HEK293 (cell line): ENCODE results near the gene AFF1.
A peak's percentile ranks its signal among the peaks of the same experiment; 100 is the strongest.

Source experiments
- IKZF3 ChIP-seq: fragments of 450-650 bp; IDR thresholded peaks from 2 replicates; pipeline ENCODE4 v1.5.0; 2018; ENCODE audit warnings: missing biosample characterization, mild to moderate bottlenecking, missing genetic modification characterization, moderate library complexity
- MYNN ChIP-seq: fragments of 450-650 bp; formaldehyde crosslinking; IDR thresholded peaks from 2 replicates; pipeline ENCODE4 v1.5.1; 2016; ENCODE audit warnings: missing biosample characterization, missing genetic modification characterization, borderline replicate concordance
- PRDM10 ChIP-seq: fragments of 450-650 bp; formaldehyde crosslinking; IDR thresholded peaks from 2 replicates; pipeline ENCODE4 v1.5.1; 2016; ENCODE audit warnings: missing biosample characterization, missing genetic modification characterization
- PRDM6 ChIP-seq: fragments of 450-650 bp; formaldehyde crosslinking; IDR thresholded peaks from 2 replicates; pipeline ENCODE4 v1.5.1; 2017; ENCODE audit warnings: missing biosample characterization, missing genetic modification characterization
- REPIN1 ChIP-seq: fragments of 450-650 bp; formaldehyde crosslinking; IDR thresholded peaks from 2 replicates; pipeline ENCODE4 v1.5.1; 2017; ENCODE audit warnings: missing biosample characterization, missing genetic modification characterization, low read depth
- YY2 ChIP-seq: fragments of 450-650 bp; formaldehyde crosslinking; IDR thresholded peaks from 2 replicates; pipeline ENCODE4 v1.5.1; 2016; ENCODE audit warnings: missing biosample characterization, missing genetic modification characterization
- ZFHX2 ChIP-seq: fragments of 450-650 bp; formaldehyde crosslinking; conservative IDR thresholded peaks from 2 replicates; pipeline ENCODE4 v1.5.1; 2016; ENCODE audit warnings: missing biosample characterization, missing genetic modification characterization
- ZNF214 ChIP-seq: fragments of 450-650 bp; formaldehyde crosslinking; IDR thresholded peaks from 2 replicates; pipeline ENCODE4 v1.5.1; 2017; ENCODE audit warnings: missing biosample characterization, mild to moderate bottlenecking, missing genetic modification characterization, borderline replicate concordance
- ZNF362 ChIP-seq: fragments of 450-650 bp; formaldehyde crosslinking; IDR thresholded peaks from 2 replicates; pipeline ENCODE4 v1.5.1; 2016; ENCODE audit warnings: missing biosample characterization, missing genetic modification characterization
- ZNF37A ChIP-seq: fragments of 450-650 bp; IDR thresholded peaks from 2 replicates; pipeline ENCODE4 v1.5.1; 2018; ENCODE audit warnings: missing biosample characterization, missing genetic modification characterization
- ZNF404 ChIP-seq: fragments of 450-650 bp; formaldehyde crosslinking; IDR thresholded peaks from 2 replicates; pipeline ENCODE4 v1.5.1; 2017; ENCODE audit warnings: missing biosample characterization, missing genetic modification characterization
- ZNF473 ChIP-seq: fragments of 450-650 bp; formaldehyde crosslinking; IDR thresholded peaks from 2 replicates; pipeline ENCODE4 v1.5.1; 2017; ENCODE audit warnings: missing biosample characterization, missing genetic modification characterization
- ZNF560 ChIP-seq: fragments of 450-650 bp; formaldehyde crosslinking; IDR thresholded peaks from 2 replicates; pipeline ENCODE4 v1.5.1; 2017; ENCODE audit warnings: missing biosample characterization, missing genetic modification characterization, borderline replicate concordance
- ZNF600 ChIP-seq: fragments of 450-650 bp; formaldehyde crosslinking; IDR thresholded peaks from 2 replicates; pipeline ENCODE4 v1.5.1; 2016; ENCODE audit warnings: missing biosample characterization, missing genetic modification characterization
- ZNF610 ChIP-seq: fragments of 450-650 bp; formaldehyde crosslinking; IDR thresholded peaks from 2 replicates; pipeline ENCODE4 v1.5.1; 2016; ENCODE audit warnings: missing biosample characterization, missing genetic modification characterization, borderline replicate concordance
- ZNF654 ChIP-seq: fragments of 450-650 bp; formaldehyde crosslinking; IDR thresholded peaks from 2 replicates; pipeline ENCODE4 v1.5.1; 2016; ENCODE audit warnings: low read depth, missing biosample characterization, missing genetic modification characterization
- ZNF776 ChIP-seq: fragments of 450-650 bp; formaldehyde crosslinking; IDR thresholded peaks from 2 replicates; pipeline ENCODE4 v1.5.0; 2017; ENCODE audit warnings: missing biosample characterization, missing genetic modification characterization, borderline replicate concordance
- TF ChIP-seq, protein P1 (sequence below): fragments of 450-650 bp; formaldehyde crosslinking; IDR thresholded peaks from 2 replicates; pipeline ENCODE4 v1.5.1; 2016; ENCODE audit warnings: missing biosample characterization, missing genetic modification characterization, borderline replicate concordance
- TF ChIP-seq, protein P2 (sequence below): fragments of 450-650 bp; formaldehyde crosslinking; IDR thresholded peaks from 2 replicates; pipeline ENCODE4 v1.5.1; 2017; ENCODE audit warnings: missing biosample characterization, missing genetic modification characterization
- TF ChIP-seq, protein P3 (sequence below): fragments of 450-650 bp; formaldehyde crosslinking; IDR thresholded peaks from 2 replicates; pipeline ENCODE4 v1.5.1; 2017; ENCODE audit warnings: missing biosample characterization, mild to moderate bottlenecking, missing genetic modification characterization, moderate library complexity

Gene AFF1

GRCh38 chr4:87092389-87093141 is 157.8 kb downstream of the AFF1 start (continued):
- TF ChIP-seq, protein P1, sequence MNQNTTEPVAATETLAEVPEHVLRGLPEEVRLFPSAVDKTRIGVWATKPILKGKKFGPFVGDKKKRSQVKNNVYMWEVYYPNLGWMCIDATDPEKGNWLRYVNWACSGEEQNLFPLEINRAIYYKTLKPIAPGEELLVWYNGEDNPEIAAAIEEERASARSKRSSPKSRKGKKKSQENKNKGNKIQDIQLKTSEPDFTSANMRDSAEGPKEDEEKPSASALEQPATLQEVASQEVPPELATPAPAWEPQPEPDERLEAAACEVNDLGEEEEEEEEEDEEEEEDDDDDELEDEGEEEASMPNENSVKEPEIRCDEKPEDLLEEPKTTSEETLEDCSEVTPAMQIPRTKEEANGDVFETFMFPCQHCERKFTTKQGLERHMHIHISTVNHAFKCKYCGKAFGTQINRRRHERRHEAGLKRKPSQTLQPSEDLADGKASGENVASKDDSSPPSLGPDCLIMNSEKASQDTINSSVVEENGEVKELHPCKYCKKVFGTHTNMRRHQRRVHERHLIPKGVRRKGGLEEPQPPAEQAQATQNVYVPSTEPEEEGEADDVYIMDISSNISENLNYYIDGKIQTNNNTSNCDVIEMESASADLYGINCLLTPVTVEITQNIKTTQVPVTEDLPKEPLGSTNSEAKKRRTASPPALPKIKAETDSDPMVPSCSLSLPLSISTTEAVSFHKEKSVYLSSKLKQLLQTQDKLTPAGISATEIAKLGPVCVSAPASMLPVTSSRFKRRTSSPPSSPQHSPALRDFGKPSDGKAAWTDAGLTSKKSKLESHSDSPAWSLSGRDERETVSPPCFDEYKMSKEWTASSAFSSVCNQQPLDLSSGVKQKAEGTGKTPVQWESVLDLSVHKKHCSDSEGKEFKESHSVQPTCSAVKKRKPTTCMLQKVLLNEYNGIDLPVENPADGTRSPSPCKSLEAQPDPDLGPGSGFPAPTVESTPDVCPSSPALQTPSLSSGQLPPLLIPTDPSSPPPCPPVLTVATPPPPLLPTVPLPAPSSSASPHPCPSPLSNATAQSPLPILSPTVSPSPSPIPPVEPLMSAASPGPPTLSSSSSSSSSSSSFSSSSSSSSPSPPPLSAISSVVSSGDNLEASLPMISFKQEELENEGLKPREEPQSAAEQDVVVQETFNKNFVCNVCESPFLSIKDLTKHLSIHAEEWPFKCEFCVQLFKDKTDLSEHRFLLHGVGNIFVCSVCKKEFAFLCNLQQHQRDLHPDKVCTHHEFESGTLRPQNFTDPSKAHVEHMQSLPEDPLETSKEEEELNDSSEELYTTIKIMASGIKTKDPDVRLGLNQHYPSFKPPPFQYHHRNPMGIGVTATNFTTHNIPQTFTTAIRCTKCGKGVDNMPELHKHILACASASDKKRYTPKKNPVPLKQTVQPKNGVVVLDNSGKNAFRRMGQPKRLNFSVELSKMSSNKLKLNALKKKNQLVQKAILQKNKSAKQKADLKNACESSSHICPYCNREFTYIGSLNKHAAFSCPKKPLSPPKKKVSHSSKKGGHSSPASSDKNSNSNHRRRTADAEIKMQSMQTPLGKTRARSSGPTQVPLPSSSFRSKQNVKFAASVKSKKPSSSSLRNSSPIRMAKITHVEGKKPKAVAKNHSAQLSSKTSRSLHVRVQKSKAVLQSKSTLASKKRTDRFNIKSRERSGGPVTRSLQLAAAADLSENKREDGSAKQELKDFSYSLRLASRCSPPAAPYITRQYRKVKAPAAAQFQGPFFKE (tag by site-specific recombination): no peak
- TF ChIP-seq ZNF600 (peak; percentile 92), PRDM10 (tag by site-specific recombination) (peak; percentile 22; the same call in 1 of the 2 replicates), ZNF362 (tag by site-specific recombination) (0 out of 2 replicates have a peak, but pooled peaks have one; percentile 19), ZNF560 (tag by site-specific recombination) (no peak), ZNF654 (tag by site-specific recombination) (no peak), YY2 (tag by site-specific recombination) (no peak), ZNF37A (tag by site-specific recombination) (no peak), IKZF3 (tag by site-specific recombination) (0 out of 2 replicates have a peak, but pooled peaks have one; percentile 11), ZNF214 (tag by site-specific recombination) (no peak), PRDM6 (tag by site-specific recombination) (peak; percentile 70), ZNF610 (tag by site-specific recombination) (no peak), ZNF404 (tag by site-specific recombination) (no peak), ZNF776 (tag by site-specific recombination) (no peak), ZNF473 (tag by site-specific recombination) (no peak), REPIN1 (tag by site-specific recombination) (no peak), ZFHX2 (peak; percentile 77), MYNN (no peak)
- TF ChIP-seq, protein P2, sequence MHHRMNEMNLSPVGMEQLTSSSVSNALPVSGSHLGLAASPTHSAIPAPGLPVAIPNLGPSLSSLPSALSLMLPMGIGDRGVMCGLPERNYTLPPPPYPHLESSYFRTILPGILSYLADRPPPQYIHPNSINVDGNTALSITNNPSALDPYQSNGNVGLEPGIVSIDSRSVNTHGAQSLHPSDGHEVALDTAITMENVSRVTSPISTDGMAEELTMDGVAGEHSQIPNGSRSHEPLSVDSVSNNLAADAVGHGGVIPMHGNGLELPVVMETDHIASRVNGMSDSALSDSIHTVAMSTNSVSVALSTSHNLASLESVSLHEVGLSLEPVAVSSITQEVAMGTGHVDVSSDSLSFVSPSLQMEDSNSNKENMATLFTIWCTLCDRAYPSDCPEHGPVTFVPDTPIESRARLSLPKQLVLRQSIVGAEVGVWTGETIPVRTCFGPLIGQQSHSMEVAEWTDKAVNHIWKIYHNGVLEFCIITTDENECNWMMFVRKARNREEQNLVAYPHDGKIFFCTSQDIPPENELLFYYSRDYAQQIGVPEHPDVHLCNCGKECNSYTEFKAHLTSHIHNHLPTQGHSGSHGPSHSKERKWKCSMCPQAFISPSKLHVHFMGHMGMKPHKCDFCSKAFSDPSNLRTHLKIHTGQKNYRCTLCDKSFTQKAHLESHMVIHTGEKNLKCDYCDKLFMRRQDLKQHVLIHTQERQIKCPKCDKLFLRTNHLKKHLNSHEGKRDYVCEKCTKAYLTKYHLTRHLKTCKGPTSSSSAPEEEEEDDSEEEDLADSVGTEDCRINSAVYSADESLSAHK: no peak
- TF ChIP-seq, protein P3, sequence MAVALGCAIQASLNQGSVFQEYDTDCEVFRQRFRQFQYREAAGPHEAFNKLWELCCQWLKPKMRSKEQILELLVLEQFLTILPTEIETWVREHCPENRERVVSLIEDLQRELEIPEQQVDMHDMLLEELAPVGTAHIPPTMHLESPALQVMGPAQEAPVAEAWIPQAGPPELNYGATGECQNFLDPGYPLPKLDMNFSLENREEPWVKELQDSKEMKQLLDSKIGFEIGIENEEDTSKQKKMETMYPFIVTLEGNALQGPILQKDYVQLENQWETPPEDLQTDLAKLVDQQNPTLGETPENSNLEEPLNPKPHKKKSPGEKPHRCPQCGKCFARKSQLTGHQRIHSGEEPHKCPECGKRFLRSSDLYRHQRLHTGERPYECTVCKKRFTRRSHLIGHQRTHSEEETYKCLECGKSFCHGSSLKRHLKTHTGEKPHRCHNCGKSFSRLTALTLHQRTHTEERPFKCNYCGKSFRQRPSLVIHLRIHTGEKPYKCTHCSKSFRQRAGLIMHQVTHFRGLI (tag by site-specific recombination): no peak
